Natural killer cell (primary cell): ENCODE measurements around the gene ADAP1. TPM values are rescaled to one million over a fixed set of nuclear protein-coding genes. Genes with fewer than 3 reads are reported as not detected.

Source experiments
- ATAC-seq, 3 donors: fragments of 150-1000 bp in 2 of 3; fragments of 200-7000 bp in 1 of 3; cut with Tn5 transposase; 1 replicate in 1 of 3; 2 replicates in 2 of 3; pipeline ENCODE4 v1.10.0; 2021; ENCODE audit warnings: mild to moderate bottlenecking in 2 of 3, moderate library complexity in 2 of 3
- DNase-seq, 2 donors: peaks; one replicate each; pipeline versions ENCODE4 v3.0.0 to v3.0.0-alpha.2; 2013 to 2021; ENCODE audit warnings: mixed read lengths in 1 of 2
- H3K27ac ChIP-seq: one replicate; pipeline ENCODE4 v1.5.1; 2013; ENCODE audit warnings: mild to moderate bottlenecking, low read length
- H3K27me3 ChIP-seq: one replicate; pipeline ENCODE4 v1.6.1; 2013; ENCODE audit warnings: low read length; ENCODE audit not compliant: control insufficient read depth, insufficient read depth
- H3K36me3 ChIP-seq: one replicate; pipeline ENCODE4 v1.6.1; 2013; ENCODE audit warnings: low read length; ENCODE audit not compliant: control insufficient read depth, insufficient read depth
- H3K4me1 ChIP-seq: one replicate; pipeline ENCODE4 v1.6.1; 2013; ENCODE audit warnings: low read length; ENCODE audit not compliant: control insufficient read depth, insufficient read depth
- H3K4me3 ChIP-seq: one replicate; pipeline ENCODE4 v1.5.1; 2013; ENCODE audit warnings: low read length
- H3K9me3 ChIP-seq: one replicate; pipeline ENCODE4 v1.6.1; 2013; ENCODE audit warnings: low read length; ENCODE audit not compliant: control insufficient read depth, insufficient read depth
- H3K27ac Mint-ChIP-seq, 2 donors: one replicate each; pipeline ENCODE4 v1.8.0; 2022; ENCODE audit warnings: mild to moderate bottlenecking in 2 of 2, mixed read lengths in 2 of 2, moderate library complexity in 1 of 2
- H3K27me3 Mint-ChIP-seq, 2 donors: one replicate each; pipeline ENCODE4 v1.8.0; 2022; ENCODE audit warnings: low read depth in 2 of 2, mixed read lengths in 2 of 2
- H3K36me3 Mint-ChIP-seq: one replicate; pipeline ENCODE4 v1.8.0; 2022; ENCODE audit warnings: mixed read lengths
- H3K4me1 Mint-ChIP-seq, 2 donors: one replicate each; pipeline ENCODE4 v1.8.0; 2022; ENCODE audit warnings: mixed read lengths in 2 of 2
- H3K4me3 Mint-ChIP-seq: one replicate; pipeline ENCODE4 v1.8.0; 2022; ENCODE audit warnings: mild to moderate bottlenecking, moderate library complexity, mixed read lengths
- H3K9me3 Mint-ChIP-seq, 2 donors: one replicate each; pipeline ENCODE4 v1.8.0; 2022; ENCODE audit warnings: mixed read lengths in 2 of 2
- WGBS: methylation state at CpG from one replicate; pipeline ENCODE4 v1.1.7; 2013; ENCODE audit warnings: missing lambda C conversion rate; ENCODE audit not compliant: insufficient coverage; 5-methylcytosine and 5-hydroxymethylcytosine counted together
- intact Hi-C: fragments of 100-400 bp; cut with micrococcal nuclease; formaldehyde crosslinking; loops from one replicate; pipeline ENCODE4 v1.14.2; 2022
- total RNA-seq, 4 donors: library from RNA; stranded (reverse); fragments of 120-200 nt in 1 of 4; gene quantifications; one replicate each; pipeline versions ENCODE4 v1.2.3 to v1.2.4, GENCODE V29; 2013 to 2022
- TF ChIP-seq, protein P1 (sequence below): fragments of 200-600 bp; IDR thresholded peaks from one replicate; pipeline ENCODE4 v1.8.0; 2022; ENCODE audit warnings: antibody characterized with exemption

Gene ADAP1
- total RNA-seq, 3 donors from 2014 or later (not counting 1 experiment from before 2014, with no cell fraction given): 87.2 to 117 (median 89.2) TPM

DNA sequence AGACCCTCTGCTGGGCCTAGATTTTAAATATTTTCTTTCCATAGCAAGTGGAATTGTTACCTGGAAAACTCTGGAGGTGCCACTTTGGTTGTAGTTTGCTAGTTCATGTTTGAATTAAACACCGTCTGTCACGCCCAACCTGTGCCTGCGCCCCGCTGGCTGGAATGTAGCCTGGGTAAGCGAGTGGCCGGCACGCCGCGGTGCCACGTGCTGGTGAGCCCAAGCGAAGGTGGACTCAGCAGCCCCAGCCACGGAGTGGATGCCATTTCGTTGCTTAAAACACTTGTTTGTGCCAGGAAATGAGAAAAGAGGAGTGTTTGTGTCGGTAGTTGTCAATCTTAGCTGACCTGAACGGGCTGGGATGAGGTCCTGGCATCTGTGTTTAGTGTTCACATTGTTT, 75.4 kb downstream of the ADAP1 start:
- WGBS: 93% methylated on average over 15 of the region's 15 CpGs

DNA sequence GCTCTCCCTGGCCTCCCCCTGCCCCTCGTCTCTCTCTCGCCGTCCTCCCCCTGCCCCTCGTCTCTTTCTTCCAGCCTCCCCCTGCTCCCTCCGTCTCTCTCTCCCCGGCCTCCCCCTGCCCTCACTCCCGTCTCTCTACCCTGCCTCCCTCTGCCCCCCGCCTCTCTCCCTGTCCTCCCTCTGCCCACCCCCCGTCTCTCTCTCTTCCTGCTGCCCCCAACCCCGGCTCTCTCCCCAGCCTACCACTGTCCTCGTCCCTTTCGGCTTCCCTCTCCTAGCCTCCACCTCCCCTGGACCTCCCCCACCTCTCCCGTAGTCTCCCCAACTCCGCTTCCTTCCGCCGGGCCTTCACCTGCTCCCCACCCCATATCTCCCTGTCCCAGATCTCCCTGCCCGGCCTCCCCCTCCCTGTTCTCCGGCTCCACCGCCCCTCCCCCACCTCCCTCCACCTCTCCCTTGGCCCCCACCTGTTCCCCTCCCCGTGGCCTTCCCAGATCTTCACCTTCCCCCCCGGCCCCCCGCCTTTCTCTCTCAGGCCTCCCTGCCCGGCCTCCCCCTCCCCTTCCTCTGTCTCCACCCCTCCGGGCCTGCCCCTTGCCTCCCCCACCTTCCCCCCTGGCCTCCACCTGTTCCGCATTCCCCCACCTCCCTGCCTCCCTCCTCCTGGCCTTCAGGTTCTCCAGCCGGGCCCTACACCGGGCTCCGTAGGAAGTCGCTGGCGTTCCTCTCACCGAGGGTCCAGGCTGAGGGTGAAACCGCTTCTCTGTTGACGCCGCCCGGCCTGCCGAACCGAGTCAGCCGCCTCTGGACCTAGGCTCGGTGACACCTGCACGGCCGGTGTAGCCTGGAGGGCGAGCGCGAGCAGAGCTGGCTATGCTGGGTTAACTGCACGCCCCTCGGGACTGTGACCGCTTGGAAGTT, 76.9 kb downstream of the ADAP1 start:
- 20% methylated on average over 43 of the region's 47 CpGs for WGBS
- H3K4me1 ChIP-seq: peaks cover 32% of the 10 kb centered on the region

More for the DNA sequence above, 75.4 kb downstream of the ADAP1 start:
- H3K4me3 Mint-ChIP-seq: peak overlapping the region; percentile 40
- intact Hi-C loops: no loop called here
- ATAC-seq (no peak), DNase-seq (no peak)
- no peaks in the 10 kb centered on the region for H3K36me3 Mint-ChIP-seq
- Histone ChIP-seq H3K4me1 (peaks cover 35% of the 10 kb centered on the region), H3K36me3 (no peaks in the 10 kb centered on the region), H3K4me3 (no peak overlapping the region), H3K9me3 (no peaks in the 10 kb centered on the region), H3K27ac (no peak overlapping the region), H3K27me3 (no peaks in the 10 kb centered on the region)
- H3K4me1 Mint-ChIP-seq: peaks cover 17 to 29% of the 10 kb centered on the region in 2 donors
- TF ChIP-seq, protein P1, sequence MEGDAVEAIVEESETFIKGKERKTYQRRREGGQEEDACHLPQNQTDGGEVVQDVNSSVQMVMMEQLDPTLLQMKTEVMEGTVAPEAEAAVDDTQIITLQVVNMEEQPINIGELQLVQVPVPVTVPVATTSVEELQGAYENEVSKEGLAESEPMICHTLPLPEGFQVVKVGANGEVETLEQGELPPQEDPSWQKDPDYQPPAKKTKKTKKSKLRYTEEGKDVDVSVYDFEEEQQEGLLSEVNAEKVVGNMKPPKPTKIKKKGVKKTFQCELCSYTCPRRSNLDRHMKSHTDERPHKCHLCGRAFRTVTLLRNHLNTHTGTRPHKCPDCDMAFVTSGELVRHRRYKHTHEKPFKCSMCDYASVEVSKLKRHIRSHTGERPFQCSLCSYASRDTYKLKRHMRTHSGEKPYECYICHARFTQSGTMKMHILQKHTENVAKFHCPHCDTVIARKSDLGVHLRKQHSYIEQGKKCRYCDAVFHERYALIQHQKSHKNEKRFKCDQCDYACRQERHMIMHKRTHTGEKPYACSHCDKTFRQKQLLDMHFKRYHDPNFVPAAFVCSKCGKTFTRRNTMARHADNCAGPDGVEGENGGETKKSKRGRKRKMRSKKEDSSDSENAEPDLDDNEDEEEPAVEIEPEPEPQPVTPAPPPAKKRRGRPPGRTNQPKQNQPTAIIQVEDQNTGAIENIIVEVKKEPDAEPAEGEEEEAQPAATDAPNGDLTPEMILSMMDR: no peak
- no peaks in the 10 kb centered on the region for H3K9me3 Mint-ChIP-seq
- H3K27me3 Mint-ChIP-seq: no peaks in the 10 kb centered on the region
- peak overlapping the region in 1 of 2 donors; percentile 41 for H3K27ac Mint-ChIP-seq

DNA sequence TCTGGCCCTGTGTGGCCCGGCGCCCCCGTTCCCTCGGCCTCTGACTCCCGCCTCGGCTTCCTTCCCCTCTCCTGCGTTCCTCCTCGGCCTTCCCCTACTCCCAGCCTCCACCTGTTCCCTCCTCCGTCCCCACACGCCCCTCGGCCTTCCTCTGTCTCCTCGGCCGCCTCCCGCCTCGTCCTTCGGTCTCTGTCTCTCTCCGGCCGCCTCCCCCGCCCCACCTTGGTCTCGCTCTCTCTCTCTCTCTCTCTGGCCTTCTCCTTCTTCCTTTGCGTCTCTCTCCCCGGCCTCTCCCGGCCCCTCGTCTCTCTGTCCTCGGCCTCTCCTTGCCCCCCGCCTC, 77.5 kb downstream of the ADAP1 start:
- intact Hi-C loops: loop anchor here (2.0 kb wide), 1 partner anchor 46 kb away; no protein-coding TSS in a partner anchor
- ATAC-seq (peak in 2 of 3 donors; percentile 6 to 9), DNase-seq (no peak)
- whole genome bisulfite sequencing: 0% methylated on average over 26 of the region's 26 CpGs
- peak overlapping the region; percentile 90 for H3K27ac ChIP-seq
- Mint-ChIP-seq H3K9me3 (no peaks in the 10 kb centered on the region), H3K36me3 (no peaks in the 10 kb centered on the region), H3K4me1 (peaks cover 23 to 25% of the 10 kb centered on the region in 2 donors), H3K4me3 (peak overlapping the region; percentile 99), H3K27ac (peak overlapping the region; percentile 89 to 94), H3K27me3 (no peaks in the 10 kb centered on the region)
- peaks cover 4% of the 10 kb centered on the region for H3K36me3 ChIP-seq
- H3K9me3 ChIP-seq: no peaks in the 10 kb centered on the region
- TF ChIP-seq, protein P1: no peak
- peaks cover 32% of the 10 kb centered on the region for H3K4me1 ChIP-seq
- H3K4me3 ChIP-seq: peak overlapping the region; percentile 87
- no peaks in the 10 kb centered on the region for H3K27me3 ChIP-seq

More for the DNA sequence above, 76.9 kb downstream of the ADAP1 start:
- ATAC-seq: no peak
- peak overlapping the region; percentile 90 for H3K27ac ChIP-seq
- intact Hi-C loops: loop anchor here (2.0 kb wide), 1 partner anchor 45 kb away; no protein-coding TSS in a partner anchor
- peaks cover 26 to 28% of the 10 kb centered on the region in 2 donors for H3K4me1 Mint-ChIP-seq
- peak in 1 of 2 donors; percentile 34 for DNase-seq
- TF ChIP-seq, protein P1: no peak
- peak overlapping the region; percentile 87 for H3K4me3 ChIP-seq
- H3K9me3 ChIP-seq: no peaks in the 10 kb centered on the region
- peak overlapping the region; percentile 89 to 94 for H3K27ac Mint-ChIP-seq
- peak overlapping the region; percentile 99 for H3K4me3 Mint-ChIP-seq
- H3K27me3 ChIP-seq: no peaks in the 10 kb centered on the region
- no peaks in the 10 kb centered on the region for H3K36me3 Mint-ChIP-seq
- H3K9me3 Mint-ChIP-seq: no peaks in the 10 kb centered on the region
- no peaks in the 10 kb centered on the region for H3K27me3 Mint-ChIP-seq
- no peaks in the 10 kb centered on the region for H3K36me3 ChIP-seq
